ENCODE results near the gene FAM184B. TPM values are rescaled to one million over a fixed set of nuclear protein-coding genes. Genes with fewer than 3 reads are reported as not detected.
A peak's percentile ranks its signal among the peaks of the same experiment; 100 is the strongest.
"Not testable (repeated sequence)": the region's sequence is repeated elsewhere in the genome, so short reads cannot be mapped to it uniquely, and the experiment has no call there.

The FAM184B gene
- total RNA-seq, 1 donor, result not detected

DNA sequence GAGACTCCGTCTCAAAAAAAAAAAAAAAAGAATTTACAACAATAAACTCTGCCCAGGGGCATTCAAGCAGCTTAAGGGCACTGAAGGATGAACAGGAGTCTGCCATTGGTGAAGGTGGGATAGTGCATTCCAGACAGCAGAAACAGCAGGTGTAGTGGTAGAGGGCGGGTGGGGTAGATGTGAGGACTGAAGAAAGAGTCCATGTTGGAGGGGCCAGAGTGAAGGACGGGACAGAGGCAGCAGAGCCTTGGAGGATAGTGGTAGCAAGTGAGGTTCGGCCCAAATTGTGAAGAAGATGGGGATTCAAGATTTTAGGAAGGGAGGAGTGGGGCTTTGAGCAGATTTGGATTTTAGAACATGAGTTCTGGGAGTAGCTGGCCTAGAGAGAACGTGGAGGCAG, 91.3 kb downstream of the FAM184B start:
- no peak for DNase-seq (ENCODE audit: low read depth in 2 of 3, low spot score in 2 of 3)

DNA sequence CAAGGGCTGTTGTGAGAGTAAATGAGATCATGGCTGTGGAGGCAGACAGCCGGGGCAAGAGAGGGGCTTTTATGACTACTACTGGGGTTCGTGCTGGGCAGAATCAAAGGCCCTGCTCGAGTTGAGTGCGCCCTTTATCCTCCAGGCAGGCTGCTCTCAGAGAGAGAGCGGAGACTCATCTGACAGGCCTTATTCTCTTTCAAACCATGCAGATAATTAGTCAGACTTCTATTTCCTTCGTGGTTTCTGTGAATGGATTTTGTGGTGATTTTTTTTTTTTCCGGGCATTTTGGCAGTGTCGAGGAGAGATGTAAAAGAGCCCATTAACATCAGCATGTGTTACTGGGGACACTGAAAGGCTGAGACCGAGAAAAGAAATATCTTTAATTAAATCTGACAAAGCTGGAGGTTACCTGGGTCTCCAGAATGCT, 93.4 kb downstream of the FAM184B start:
- peak in 1 of 3 donors; percentile 9 for DNase-seq (ENCODE audit: low read depth in 2 of 3, low spot score in 2 of 3)

DNA sequence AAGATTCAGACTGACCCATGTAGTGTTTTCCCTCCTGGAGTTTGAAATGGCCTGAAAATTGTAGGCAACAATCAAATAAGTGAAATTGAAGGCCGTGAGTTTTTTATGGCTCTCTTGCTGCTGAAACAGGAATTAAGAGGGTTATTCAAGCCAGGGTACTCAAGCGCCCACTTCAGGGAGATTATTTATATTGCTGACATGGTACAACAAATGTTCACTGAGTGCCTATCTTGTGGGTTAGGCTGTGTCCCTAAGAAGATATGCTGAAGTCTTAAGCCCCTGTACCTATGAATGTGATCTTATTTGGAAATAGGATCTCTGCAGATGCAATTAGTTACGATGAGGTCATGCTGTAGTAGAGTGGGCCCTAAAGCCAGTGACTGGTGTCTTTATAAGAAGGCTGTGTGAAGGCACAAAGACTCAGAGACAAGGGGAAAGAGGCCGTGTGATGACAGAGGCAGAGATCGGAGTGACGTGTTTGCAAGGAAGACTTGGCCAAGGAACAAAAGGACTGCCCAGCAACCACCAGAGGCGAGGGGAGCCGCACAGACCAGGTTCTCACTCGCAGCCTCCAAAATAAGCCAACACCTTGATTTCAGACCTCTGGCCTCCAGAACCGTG, 94.1 kb downstream of the FAM184B start:
- no peak for DNase-seq (ENCODE audit: low read depth in 2 of 3, low spot score in 2 of 3)

DNA sequence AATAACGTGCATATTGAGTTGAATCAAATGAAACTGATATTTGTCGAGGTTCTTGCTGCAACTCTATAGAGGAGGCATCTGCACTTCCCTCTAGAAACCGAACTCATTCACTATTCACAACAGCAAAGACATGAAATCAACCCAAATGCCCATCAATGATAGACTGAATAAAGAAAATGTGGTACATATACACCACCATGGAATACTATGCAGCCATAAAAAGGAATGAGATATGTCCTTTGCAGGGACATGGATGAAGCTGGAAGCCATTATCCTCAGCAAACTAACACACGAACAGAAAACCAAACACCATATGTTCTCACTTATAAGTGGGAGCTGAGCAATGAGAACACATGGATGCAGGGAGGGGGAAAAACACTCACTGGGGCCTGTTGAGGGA, 96.8 kb downstream of the FAM184B start:
- DNase-seq (ENCODE audit: low read depth in 2 of 3, low spot score in 2 of 3), result not testable (repeated sequence)

- no peak for DNase-seq (ENCODE audit: low read depth in 2 of 3, low spot score in 2 of 3)
Measured at GRCh38 chr4:17682222-17682566, 99.2 kb downstream of the FAM184B start.

DNA sequence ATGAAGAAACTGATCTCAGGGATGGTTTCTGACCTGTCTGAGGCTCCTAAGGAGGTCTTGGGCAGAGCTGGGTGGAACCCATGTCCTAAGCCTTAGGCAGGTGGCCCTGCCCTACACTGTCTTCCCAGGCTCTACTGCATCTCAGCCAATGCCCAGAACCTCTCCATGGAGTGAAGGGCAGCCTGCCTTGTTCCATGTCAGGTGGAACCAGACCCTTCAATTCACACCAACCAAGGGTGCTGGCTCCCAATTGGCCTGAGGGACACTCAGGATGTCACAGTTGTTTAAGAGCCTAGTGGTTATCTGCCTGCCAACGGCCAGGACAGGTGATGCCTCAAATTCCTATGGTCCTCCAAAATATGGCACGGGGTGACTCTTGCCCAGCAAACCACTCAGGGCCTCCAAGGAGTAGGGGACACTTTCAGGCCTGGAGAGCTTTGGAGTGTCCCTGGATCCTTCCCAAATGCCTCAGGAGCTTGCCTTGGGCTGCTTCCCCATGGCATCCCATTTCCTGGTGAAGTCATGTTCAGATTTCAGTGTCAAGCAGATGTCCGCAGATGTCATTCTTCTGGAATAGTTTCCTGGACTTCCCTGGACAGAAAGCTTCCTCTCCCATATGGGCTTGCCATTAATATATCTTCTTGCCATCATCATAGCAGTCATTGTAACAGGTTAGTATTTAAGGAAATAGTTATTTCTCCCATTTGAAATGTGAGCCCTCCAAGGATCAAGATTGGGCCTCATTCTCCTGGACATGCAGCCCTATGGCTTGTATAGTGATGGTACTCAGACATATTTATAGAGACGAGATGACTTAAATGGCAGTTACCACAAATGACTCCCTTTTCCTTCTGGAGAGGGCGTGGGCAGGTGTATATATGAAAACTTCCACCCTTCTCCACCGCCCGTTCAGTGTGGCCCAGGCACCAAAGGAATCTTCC, 99.9 kb downstream of the FAM184B start:
- DNase-seq (ENCODE audit: low read depth in 2 of 3, low spot score in 2 of 3), result no peak

DNA sequence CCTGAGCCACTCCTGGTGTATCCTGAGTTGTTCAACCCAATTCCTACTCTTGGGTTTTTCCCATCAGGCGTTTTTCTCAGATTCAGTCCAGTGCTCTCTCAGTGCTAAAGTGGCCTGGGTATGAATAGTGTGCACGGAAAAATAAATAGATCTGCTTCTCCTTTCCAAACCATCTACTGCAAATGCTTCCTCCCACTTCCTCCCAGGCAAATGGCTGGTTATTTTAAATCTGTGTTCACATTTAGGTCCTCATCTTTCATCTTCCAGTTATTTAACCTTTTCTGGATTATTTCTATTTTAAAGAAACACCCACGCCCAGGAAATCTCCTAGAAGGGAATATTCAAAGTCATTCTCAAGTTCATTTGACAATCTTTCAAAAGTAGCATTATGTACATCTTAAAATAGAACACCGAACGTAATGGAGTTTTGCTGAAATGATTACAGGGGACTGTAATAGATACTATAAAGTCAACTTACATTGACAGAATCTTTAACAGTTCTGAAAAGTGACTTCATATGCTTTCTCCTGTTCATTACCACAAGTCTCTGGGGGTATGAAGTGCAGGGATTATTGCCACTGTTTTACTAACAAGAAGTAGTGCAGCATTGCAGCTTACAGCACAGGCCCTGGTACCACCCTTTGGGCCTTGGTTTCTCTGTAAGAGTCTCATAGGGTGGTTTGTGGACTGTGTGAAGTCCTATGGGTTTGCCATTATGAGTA, 100.7 kb downstream of the FAM184B start:
- DNase-seq (ENCODE audit: low read depth in 2 of 3, low spot score in 2 of 3), result no peak

GRCh38 chr4:17670423-17670822, 111.0 kb downstream of the FAM184B start:
- no peak for DNase-seq (ENCODE audit: low read depth in 2 of 3, low spot score in 2 of 3)

DNA sequence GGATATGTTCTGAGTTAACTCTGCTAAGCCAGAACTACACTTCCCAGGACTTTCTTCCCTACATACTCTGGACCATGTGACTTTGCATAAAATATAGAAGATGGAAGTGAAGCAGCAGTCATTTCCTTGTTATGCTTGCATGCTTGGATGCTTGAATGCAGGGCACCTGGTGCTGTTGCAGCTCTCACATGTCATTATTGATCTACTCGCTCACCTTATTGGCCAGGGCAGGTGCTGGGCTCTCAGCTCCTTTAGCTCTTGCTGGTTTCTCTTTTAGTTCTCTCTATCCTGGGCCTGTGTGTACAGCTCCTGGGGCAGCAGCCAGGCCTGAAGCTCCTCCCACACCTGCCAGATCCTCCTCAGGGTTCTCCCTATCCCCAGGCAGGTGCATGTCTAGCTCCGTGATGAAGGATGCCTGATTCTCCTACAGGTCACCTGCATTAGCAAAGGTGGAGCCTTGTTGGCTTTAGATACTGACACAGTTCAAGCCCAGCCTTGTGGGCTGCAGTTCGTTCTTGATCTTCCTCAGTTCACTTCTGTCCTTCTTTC, 113.7 kb downstream of the FAM184B start:
- no peak for DNase-seq (ENCODE audit: low read depth in 2 of 3, low spot score in 2 of 3)

DNA sequence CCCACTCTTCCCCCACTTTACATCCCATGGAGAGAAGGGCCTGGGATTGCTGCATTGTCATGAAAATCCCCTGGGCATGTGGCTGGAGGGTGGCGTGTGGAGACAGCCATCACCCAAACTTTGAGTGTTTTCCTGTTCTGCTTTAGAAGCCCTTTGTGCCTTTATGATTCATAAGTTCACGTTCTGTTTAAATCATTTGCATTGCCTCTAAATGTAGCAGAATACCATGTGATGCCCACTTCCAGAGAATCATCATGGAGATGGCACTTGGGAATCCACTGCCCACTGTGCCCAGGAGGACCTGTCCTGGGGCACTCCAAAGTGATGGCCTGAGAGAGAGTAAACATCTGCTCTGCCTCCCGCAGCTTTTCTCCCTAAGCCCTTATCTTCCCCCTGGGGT, 114.2 kb downstream of the FAM184B start:
- DNase-seq (ENCODE audit: low read depth in 2 of 3, low spot score in 2 of 3), result no peak

- no peak for DNase-seq (ENCODE audit: low read depth in 2 of 3, low spot score in 2 of 3)
Measured at GRCh38 chr4:17665852-17666251, 115.6 kb downstream of the FAM184B start.

GRCh38 chr4:17665346-17665745, 116.1 kb downstream of the FAM184B start:
- DNase-seq (ENCODE audit: low read depth in 2 of 3, low spot score in 2 of 3), result no peak

DNA sequence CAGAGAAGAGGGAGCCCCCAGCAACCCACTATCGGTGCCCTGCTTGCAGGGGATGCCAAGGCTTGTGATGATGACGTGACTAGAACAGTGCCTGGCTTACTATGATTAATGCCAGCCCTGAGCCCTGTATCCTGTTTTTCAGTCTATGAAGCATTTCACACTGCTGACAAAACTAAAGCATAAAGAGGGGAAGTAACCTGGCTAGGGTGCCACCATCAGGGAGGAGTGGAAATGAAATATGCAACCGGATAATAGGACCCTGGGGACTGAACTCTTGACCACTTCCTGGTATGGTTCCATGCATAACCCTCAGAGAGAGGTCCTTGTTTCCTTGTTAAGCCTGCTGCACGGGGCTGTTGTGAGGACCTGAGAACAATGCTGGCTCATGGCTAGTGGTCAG, 116.7 kb downstream of the FAM184B start:
- peak in 2 of 3 donors; percentile 42 to 58 for DNase-seq (ENCODE audit: low read depth in 2 of 3, low spot score in 2 of 3)

DNA sequence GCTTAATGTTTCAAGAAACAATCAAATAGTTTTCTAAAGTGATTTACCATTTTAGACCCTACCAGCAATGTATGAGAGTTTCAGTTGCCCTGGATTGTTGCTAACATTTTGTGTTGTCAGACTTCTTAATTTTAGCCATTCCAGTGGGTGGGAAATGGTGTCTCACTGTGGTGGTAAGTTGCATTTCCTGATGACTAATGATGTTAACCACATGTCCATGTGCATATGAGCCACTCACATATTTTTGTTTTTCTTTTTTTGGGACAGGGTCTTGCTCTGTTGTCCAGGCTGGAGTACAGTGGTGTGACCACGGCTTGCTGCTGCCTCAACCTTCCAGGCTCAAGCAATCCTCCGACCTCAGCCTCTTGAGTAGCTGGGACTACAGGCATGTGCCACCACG, 118.7 kb downstream of the FAM184B start:
- peak in 2 of 3 donors; percentile 12 to 29 for DNase-seq (ENCODE audit: low read depth in 2 of 3, low spot score in 2 of 3)

DNA sequence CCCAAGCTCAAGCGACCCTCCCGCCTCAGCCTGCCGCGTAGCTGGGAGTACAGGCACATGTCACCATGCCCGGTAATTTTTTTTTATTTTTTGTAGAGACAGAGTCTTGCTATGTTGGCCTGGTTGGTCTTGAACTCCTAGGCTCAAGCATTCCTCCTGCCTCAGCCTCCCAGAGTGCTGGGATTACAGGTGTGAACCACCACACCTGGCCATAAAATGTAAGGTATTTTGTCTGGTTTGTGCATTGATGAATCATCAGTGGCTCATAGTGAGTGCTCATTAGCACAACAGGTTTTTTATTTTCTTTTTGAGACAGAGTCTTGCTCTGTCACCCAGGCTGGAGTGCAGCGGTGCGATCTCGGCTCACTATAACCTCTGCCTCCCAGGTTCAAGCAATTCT, 122.2 kb downstream of the FAM184B start:
- not testable (repeated sequence) for DNase-seq (ENCODE audit: low read depth in 2 of 3, low spot score in 2 of 3)

DNA sequence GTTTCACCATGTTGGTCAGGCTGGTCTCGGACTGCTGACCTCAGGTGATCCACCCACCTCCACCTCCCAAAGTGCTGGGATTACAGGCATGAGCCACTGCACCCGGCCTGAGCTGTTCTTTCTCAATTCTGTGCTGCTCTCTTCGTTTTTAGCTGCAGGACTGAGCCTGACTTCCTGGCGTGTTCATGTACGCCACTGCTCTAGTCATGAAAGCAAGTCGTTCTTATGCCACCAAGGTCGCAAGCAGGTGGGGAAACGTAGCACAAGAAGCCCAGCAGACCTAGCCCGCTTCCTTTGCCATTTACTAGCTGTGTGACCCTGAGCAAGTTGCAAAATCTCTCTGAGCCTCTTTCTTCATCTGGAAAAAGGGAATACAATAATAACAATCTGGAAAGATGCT, 123.6 kb downstream of the FAM184B start:
- DNase-seq (ENCODE audit: low read depth in 2 of 3, low spot score in 2 of 3), result no peak

- no peak for DNase-seq (ENCODE audit: low read depth in 2 of 3, low spot score in 2 of 3)
Measured at GRCh38 chr4:17657090-17657489, 124.3 kb downstream of the FAM184B start.

DNA sequence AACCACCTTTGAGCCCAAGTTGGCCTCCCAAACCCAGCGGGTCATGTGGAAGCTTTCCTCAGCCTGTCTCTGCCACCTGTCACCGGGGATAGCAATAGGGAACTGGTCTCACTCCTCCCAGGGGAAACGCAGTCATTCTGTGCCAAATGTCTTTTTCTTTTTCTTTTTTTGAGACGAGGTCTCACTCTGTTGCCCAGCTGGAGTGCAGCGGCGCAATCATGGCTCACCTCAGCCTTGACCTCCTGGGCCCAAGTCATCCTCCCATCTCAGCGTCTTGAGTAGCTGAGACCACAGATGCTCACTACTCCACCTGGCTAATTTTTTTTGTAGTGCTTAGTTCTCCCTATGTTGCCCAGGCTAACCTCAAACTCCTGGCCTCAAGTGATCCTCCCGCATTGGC, 126.7 kb downstream of the FAM184B start:
- DNase-seq (ENCODE audit: low read depth in 2 of 3, low spot score in 2 of 3), result no peak

GRCh38 chr4:17650406-17650805, 131.0 kb downstream of the FAM184B start:
- no peak for DNase-seq (ENCODE audit: low read depth in 2 of 3, low spot score in 2 of 3)

GRCh38 chr4:17647927-17648326, 133.5 kb downstream of the FAM184B start:
- DNase-seq (ENCODE audit: low read depth in 2 of 3, low spot score in 2 of 3), result no peak

DNA sequence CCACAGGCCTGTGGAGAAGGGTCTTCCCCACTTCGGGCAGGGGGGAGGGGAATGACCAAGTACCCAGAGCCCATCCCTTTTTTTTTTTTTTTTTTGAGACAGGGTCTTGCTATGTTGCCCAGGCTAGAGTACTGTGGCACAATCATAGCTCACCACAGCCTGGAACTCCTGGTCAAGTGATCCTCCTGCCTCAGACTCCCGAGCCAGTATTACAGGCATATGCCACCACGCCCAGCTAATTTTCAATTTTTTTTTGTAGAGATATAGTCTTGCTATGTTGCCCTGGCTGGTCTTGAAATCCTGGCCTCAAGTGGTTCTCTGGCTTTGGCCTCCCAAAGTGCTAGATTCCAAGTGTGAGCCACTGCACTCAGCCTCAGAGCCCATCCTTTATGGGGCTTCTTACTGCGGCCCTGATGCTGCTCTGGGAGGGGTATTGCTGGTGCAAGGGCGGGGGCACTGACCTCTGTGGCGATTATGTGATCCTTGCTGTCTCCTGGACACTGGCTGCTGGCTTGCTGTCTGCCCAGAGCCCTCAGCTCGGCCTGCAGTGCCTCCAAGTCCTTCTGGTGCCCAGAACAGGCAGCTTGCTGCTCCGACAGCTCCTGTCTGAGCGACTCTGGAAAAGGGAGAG, 134.1 kb downstream of the FAM184B start:
- DNase-seq (ENCODE audit: low read depth in 2 of 3, low spot score in 2 of 3), result no peak

Data from hematopoietic multipotent progenitor cell (in vitro differentiated cells).